HG03378 (cell line): ENCODE data around the gene MYH6.
"Not testable (repeated sequence)": the region's sequence is repeated elsewhere in the genome, so short reads cannot be mapped to it uniquely, and the experiment has no call there.

Experiments
- ATAC-seq: cut with Tn5 transposase; IDR thresholded peaks from one replicate; pipeline ENCODE4 v1.9.1; 2021; ENCODE audit warnings: mild to moderate bottlenecking, moderate library complexity; ENCODE audit not compliant: unreplicated experiment

The MYH6 gene

DNA sequence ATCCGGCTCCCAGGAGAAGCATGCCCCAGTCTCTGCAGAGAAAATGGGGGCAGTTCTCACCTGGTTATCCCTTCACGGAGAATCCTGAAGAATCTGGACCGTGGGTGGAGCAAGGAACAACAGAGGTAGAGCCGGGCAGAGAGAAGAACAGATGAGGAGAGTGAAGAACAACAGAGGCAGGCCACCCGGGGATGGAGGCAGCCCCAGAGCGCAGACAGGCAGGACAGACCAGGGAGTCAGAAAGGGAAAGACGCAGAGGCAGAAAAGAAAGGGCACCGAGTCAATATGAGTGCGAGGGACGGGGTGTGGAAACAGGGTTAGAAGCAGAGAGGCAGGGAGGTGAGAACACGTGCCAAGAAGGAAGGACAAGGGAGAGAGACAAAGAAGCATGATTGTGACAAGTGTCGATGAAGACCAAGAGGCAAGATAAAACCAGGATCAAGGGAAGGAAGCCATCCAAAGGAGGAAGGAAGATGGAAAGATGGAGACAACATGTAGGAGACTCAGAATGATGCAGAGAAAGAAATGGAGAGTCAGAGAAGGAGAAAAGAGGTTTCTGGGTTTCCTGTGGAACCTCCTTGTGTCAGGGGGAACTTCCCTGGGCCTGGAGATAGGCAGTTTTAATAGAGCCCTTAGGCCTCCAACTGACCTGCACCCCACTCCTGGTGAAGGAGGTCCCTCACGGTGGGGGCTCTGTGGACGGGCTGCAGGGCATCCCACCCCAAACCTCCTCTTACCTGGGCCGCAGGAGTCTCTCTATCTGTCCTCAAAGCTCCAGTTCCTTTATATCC, at the start of gene MYH6:
TSS of gene MYH6 (minus strand) at position 758 of the 791 bp plus-strand sequence. CDS start 1,050 bp downstream, outside the sequence.
- no peak for ATAC-seq

DNA sequence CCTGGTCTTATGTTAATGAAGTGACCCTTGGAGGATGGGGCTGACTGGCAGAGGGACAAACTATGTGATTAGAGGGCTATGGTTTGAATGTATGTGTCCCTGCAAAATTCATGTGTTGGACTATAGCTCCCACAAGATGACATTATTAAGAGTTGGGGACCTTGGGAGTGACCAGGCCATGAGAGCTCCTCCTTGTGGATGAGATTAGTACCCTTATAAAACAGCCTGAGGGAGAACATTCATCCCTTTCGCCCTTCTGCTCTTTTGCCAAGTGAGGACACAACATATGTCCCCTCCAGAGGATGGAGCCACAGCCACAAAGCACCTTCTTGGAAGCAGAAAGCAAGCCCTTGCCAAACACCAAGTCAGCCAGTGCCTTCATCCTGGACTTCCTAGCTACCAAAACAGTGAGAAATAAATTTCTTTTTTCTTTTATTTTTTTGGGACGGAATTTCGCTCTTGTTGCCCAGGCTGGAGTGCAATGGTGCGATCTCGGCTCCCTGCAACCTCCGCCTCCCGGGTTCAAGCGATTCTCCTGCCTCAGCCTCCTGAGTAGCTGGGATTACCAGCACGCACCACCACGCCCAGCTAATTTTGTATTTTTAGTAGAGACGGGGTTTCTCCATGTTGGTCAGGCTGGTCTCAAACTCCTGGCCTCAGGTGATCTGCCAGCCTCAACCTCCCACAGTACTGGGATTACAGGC, 49.0 kb upstream of the MYH6 start:
- not testable (repeated sequence) for ATAC-seq

DNA sequence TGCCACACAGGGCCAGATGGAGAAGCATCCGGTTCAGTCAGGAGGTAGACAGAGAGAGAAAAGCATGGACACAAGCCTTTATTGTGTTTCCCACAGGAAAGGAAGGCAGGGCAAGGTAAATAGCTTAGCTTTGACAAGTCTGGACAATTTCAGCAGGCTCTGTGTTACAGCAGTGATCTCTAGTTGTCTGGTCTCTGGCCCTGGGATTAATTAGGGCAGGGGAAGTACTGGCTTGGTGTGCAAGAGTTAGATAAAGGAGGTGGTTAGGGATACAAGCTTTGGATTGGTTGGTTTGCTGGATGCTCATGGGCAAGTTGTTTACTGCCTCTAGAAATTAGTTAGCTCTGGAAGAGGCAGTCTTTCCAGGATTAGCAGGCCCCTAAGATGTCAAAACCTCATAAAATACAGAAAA, 46.4 kb upstream of the MYH6 start:
- ATAC-seq: no peak

DNA sequence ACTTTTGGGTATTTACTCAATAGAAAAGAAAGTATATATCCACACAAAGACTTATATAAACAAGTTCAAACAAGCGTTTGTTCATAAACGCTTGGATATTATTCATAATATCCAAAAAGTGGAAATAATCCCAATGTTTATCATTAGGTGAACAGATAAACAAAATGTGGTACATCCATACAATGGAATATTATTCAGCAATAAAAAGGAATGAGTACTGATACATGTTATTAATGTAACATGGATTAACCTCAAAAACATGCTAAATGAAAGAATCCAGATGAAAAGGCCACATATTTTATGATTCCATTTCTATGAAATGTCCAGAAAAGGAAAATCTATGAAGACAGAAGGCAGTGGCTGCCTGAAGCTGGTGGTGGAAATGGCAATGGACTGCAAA, 44.2 kb upstream of the MYH6 start:
- no peak for ATAC-seq

DNA sequence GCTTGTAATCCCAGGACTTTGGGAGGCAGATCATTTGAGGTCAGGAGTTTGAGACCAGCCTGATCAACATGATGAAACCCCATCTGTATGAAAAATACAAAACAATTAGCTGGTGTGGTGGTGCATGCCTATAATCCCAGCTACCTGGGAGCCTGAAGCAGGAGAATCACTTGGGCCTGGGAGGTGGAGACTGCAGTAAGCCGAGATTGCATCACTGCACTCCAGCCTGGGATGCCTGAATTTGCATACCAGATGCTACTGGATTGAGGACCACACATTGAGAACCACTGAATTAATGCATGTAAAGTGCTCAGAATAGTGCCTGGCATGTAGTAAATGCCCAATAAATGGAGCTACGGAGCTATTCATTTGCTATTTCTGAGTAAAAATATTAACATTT, 42.3 kb upstream of the MYH6 start:
- ATAC-seq: no peak

DNA sequence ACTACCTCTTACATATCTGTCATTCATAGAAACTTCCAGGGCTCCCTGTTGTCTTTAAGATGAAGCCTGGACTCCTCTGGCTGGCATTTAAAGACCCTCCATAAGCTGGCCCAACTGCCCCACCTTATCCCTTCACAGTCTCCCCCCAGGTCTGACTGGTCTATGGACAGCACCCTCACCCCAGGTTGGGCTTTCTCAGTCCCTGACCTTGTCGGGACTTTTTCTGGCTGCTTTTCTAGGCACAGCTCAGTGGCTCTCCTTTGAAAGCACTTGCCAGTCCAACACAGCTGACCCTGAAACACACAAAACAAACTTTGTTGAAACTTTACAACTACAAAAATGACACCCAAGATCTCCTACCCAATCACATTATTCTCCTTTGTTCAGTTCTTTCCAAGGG, 41.2 kb upstream of the MYH6 start:
- ATAC-seq: no peak

DNA sequence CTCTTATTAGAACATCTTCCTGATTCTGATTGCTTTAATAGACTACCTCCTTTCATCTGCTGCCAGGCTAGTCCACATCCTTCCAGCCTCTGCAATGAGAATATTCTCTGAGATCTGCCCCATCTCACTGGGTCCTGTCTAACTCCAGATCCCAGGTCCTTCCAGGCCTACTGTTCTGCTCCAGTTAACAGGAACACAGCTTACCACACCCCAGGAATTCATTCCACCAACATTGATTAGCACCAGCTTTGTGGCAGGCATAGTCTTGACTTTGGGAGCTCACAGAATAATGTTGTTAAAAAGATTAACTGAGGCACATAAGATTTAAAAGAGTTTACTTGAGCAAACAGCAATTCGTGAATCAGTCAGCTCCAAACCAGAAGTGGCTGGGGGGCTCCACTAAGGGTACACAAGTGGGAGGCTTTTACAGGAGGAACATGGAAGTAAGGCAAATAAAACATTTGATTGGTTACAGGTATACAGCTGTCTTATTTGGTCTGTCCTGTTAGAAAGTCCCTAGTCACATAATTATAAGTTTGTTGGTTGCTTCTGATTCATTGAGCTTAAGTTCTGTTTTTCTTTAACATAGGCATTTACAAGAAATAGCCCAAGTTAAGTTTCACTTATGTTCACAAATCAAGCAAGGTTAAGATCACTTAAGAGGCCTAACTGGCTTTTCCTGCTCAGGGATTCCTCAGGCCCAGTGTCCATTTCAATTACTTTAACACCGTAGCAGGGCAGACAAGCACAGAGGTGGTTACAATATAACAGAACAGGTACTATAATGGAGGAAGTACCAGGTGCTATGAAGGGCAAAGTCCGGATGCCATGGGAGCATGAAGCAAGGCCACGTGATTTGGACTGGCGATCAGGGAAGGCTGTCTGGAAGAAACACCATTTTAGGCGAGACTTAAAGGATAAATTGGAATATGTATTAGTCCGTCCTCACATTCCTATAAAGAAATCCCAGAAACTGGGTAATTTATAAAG, 39.6 kb upstream of the MYH6 start:
- no peak for ATAC-seq

DNA sequence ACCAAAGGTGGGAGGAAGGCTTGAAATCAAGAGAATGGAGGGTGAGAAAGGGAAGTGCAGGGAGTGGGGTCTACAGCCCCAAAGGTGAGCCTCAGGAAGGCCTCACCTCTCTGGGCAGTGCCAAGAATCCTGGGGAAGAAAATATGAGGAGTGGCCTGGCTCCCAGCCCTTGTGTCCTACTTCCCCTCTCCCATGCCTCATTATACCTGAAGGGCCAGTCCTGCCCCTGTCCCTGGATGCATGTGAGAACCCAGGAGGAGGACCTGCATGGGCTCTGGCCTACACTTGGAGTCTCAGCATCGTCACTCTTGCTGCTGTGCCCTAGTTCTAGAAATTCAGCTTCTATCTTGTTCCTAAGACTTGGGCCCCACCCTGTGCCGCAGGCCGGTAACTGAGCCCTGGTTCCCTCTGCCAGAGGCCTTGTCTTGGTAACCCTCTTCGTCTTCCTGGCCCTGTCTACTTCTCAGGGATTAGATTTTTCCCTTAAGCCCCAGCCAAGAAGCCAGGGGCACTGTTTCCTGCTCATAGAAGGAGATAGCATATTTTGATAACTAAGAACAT, 38.3 kb upstream of the MYH6 start:
- no peak for ATAC-seq

DNA sequence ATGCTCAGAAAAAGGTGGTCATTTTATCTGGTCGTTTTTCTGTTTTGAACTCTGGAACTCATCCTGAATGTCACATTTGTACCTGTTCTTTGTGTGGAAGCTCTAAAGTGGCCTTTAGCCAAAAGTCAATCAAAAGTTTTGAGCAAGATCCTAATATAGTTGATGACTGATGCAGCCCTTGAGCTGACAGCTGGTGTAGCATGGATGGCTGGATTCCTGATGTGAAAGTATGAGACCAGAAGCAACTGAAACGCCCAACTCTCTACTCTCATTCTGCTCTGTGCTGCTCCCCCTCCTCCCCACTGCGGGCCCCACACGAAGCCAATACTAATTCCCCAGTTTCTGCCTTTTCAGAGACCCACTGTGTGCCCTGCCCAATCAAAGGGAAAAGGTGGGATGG, 37.7 kb upstream of the MYH6 start:
- no peak for ATAC-seq

DNA sequence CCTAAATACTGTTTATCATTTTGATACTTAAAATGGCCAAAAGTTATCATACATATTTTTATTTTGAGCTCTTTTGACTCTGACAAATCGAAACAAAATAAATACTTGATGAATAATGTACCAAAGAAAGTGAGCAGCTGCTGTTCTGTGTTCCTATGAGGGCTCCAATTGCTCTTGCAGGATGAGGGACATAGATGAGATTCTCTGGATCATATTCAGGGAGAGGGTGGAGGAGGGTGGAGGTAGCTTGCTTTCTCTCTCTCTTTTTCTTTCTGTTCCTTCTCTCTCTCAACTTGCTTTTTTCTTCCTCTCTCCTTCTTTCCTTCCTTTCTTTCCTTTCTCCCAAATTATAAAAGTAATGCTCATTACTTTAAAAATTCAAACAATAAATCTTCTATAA, 36.2 kb upstream of the MYH6 start:
- ATAC-seq: no peak

DNA sequence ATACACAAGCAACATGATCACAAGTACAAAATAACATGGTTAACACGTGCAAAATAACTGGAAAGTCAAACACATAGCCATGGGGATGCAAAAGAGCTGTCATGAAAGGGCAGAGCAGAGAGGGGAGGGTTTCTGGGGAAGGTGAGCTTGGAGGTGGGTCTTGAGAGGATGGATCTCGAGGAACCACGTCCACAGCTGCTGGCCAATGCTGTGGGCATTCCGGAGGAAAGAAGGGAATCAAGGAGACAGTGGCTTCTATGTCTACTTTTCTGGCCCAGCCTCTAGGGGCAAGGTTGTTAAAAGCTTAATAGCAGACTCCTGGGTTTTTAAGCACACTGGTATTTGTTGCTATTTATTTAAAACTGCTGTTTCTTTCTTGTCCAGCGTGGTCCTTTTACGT, 35.8 kb upstream of the MYH6 start:
- no peak for ATAC-seq

DNA sequence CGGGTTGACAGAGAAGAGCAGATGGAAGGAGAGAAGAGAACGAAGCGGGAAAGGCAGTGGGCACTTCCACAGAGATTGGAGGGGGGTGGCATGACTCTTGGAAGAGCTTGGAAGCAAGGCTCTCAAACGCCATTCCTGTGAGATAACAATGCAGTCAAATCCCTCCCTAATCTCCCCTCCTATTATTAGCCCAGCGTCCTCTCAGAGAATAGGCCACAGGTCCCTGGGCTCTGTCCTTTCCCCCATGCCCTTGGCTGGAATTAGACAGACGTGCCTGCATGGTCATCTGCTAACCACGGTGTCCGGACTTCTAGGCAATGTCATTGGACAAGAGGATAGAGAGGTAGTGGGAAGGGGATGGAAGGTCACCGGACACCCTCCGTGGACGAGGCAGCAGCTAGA, 35.3 kb upstream of the MYH6 start:
- ATAC-seq: no peak

DNA sequence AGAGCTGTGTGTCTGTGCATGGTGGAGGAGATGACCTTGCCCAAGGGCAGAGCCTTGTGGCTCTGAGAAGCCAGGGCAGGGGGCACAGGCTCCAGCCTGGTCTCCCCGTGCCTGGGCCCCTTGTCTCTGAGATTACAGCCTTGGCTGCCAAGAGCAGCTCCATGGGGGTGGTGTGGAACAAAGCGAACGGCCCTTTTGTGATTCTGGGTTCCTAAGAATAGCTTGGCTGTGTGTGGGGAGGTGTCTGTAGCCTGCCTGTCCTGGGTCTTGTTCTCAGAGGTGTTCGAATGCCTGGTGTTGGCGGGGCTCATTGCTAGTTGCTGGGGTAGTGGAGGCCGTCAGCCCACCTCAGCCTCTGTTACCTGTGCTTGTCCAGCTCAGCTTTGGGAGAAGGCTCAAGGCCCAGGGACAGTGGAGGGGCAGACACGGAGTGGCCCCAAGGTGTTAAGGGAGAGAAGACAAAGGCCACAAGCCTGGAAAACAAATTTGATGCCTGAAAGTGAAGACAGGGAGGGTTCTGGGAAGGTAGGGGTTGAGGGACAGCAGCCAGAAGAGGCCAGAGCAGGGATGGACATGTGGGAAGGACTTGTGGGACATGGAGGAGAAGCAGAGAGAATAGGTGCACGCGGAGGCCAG, 34.8 kb upstream of the MYH6 start:
- ATAC-seq: no peak

DNA sequence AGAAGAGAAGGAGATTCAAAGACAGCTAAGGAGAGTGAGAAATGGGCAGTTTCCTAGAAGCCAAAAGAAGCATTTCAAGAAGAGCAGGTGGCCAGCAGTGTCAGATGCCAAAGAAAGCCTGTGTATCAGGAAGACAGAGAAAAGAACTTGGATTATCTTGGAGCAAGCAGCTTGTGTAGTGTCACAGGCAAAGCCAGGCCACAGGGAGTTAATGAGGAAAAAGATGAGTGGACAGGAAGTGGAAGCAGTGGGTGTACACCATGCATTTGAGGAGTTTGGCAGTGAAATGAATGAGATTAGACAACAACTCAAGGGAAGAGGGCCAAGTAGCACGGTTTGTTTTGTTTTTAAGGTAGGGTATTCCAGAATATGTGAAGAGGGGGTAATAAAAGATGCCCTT, 33.0 kb upstream of the MYH6 start:
- ATAC-seq: no peak

DNA sequence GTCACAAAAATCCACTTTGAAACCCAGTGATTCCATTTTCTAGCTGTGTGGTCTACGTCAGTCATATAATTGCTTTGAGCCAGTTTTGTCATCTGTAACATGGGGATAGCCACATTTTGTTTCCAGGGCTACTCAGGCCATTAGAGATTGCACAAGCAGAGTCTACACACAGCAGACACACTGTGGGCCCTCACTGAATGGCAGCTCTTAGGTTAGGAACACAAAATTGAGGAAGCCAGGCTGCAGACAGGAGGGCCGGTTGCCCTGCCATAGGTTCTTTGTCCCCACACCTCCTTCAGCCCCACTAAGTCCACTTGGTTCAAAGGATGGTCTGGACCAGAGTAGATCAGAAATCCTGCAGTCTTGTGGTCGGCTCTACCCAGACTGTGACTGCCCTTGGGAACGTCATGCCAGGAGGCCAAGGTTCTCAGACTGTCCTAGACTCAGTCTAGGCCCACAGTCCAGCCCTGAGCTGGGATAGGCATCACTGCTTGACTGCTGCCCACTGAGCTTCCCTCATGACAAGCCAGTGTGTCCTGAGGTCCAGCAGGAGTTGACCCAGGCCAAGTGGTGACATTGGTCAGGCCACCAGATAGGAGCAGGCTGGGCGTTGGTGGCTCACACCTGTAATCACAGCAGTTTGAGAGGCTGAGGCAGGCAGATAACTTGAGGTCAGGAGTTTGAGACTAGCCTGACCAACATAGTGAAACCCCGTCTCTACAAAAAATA, 31.2 kb upstream of the MYH6 start:
- ATAC-seq: no peak

DNA sequence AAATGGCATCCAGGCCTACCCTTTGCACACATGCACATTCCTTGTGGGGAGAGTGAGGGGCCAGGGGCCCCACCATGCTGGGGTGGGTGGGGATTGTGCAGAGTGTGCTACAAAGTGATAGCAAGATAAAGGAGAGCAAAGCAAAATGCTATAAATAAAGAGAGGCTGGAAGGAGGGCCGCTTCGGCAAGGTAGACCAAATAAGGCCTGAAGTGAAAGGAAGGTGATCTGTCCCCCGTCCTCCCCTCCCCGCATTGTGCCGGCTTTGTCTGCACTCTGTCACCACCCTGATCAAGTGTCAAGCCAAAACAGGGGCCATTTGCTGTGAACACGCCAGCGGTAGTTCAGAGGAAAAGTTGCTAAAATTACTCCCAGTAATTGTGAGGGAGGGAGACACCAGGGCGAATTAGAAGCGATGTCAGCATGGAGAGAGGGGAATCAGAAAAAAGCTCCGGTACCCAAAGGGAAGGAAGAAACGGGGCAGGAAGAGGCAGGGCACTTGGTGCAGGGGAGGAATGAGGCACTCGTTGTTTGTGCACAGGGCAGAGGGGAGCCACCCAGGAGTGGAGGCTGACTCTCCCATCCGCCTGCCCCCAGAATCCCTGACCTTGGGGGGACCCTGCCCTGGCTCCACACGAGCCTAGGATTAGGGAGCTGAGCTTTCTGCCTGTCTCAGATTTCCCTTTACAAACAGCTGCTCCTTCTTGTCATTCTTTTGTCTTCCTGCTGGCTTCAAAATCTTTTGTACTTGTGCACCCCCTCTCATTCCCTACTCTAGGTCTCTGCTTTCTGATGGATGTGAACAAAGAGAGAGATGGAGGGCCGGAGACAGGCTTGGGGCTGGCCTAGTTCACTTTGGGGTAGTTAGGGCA, 30.3 kb upstream of the MYH6 start:
- ATAC-seq: no peak

DNA sequence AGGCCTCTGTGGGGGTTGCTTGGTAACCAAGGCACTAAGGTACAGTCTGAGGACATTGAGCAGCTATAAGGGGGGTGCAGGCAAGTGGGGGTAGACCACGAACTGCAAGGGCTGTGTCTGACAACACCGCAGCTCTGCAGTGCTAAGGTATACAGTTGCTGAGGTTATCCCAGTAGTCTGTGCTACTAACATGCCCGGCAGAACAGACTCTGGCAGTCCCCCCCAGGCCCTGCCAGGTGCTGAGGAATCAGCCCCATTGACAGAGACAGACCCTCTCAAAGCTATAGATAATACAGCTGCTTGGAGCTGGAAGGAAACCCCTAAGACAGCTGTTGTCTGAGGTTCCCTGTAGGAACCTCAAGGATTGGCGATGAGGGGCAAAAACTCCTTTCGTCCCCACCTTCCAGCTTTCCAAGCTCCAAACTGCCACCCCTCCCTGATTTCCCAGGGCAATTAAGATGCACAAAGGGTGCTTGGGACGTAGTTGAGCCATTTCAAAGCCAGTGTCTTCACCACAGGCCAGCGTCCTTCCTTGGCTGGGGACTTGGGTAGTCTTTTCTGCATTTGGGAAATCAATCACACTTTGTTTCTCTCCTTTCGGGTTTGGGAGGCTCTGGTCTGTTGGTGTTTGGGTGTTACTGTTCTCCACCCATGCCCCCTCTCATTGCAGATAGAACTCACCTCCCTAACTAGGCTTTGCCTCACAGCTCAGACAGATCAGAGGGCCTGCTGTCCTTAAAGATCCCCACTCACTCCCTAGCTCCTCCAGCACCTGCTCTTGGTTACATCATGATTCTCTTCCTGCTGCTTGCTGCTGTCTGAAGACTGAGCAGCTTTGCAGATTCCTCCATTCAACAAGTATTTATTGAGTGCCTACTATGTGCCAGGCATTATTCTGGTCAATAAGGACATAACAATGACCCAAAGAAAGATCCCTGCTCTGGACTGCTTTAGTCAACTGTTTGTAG, 29.3 kb upstream of the MYH6 start:
- ATAC-seq: no peak
